ENCODE measurements around the gene CLIC1.

GRCh38 chr6:31737991-31738979 lies 2.0 kb upstream of the CLIC1 start:
- TF ChIP-seq CTCF (IDR thresholded peaks at IDR 0.05 in 8 of 11, conservative IDR thresholded peaks at IDR 0.05 in 3 of 11): peak in 5 of 11 experiments; percentile 9 to 35 (median 23)
- TF ChIP-seq POLR2A (IDR thresholded peaks at IDR 0.05): peak in 1 of 3 donors; percentile 28
